NCI-H2081 treated with DMSO at 0.1 percent for 48 hours (cell line): ENCODE measurements around the gene BCL7A.
"Not testable (repeated sequence)": the region's sequence is repeated elsewhere in the genome, so short reads cannot be mapped to it uniquely, and the experiment has no call there.

ENCODE experiments used
- DNase-seq: peaks from one replicate; lab custom pipeline; 2025; lab: John Stamatoyannopoulos, UW

BCL7A gene

GRCh38 chr12:122096014-122096413 is 74.3 kb downstream of the BCL7A start:
- DNase-seq = no peak

GRCh38 chr12:122096591-122097149 is 75.0 kb downstream of the BCL7A start:
- DNase-seq = no peak

- DNase-seq = no peak
These were observed 75.9 kb downstream of the BCL7A start for GRCh38 chr12:122097584-122097926.

- DNase-seq = no peak
These were observed 76.5 kb downstream of the BCL7A start for GRCh38 chr12:122097927-122098756.

GRCh38 chr12:122099280-122099749 is 77.6 kb downstream of the BCL7A start:
- DNase-seq = no peak

GRCh38 chr12:122099856-122100255 is 78.2 kb downstream of the BCL7A start:
- no peak for DNase-seq

- no peak for DNase-seq
These were observed 78.9 kb downstream of the BCL7A start for GRCh38 chr12:122100568-122100967.

- DNase-seq = no peak
These were observed 80.6 kb downstream of the BCL7A start for GRCh38 chr12:122102331-122102730.

- DNase-seq = no peak
These were observed 83.2 kb downstream of the BCL7A start for GRCh38 chr12:122104844-122105243.

- not testable (repeated sequence) for DNase-seq
These were observed 83.8 kb downstream of the BCL7A start for GRCh38 chr12:122105496-122105895.

- peak; percentile 50 for DNase-seq
These were observed 85.2 kb downstream of the BCL7A start for GRCh38 chr12:122106843-122107242.

GRCh38 chr12:122107261-122107660 is 85.6 kb downstream of the BCL7A start:
- no peak for DNase-seq

GRCh38 chr12:122111089-122111641 is 89.5 kb downstream of the BCL7A start:
- DNase-seq = peak; percentile 42
